Measurements from ENCODE around the gene RFC2. TPM values are rescaled to one million over a fixed set of nuclear protein-coding genes. Genes with fewer than 3 reads are reported as not detected.

RFC2 gene
- polyA plus RNA-seq, 1 of the 3 experiments (the other 2 are of a cell fraction): 31.2 TPM

DNA sequence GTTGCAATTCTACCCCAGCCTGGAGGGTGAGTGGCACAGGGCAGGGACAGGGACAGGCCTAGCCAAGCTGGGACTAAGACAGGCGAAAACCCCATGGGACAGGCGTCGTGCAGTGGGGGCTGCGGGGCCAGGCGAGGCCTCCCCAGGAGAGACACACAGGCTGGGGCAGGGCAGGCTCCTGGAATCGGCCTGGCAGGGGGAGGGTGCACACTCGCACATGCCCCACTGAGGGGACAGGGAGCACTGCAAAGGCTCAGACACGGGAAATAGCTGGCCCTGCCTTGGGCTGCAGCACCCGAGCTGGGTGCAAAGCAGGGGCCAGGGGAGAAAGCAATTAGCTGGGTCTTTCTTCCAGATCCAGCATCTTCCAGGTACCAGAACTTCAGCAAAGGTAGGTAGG, 34.0 kb downstream of the RFC2 start:
- Histone ChIP-seq H3K9me3 (no peaks in the 10 kb centered on the region), H3K27ac (ENCODE audit: low read depth in 2 of 2, low read length in 1 of 2) (no peak overlapping the region), H3K27me3 (ENCODE audit: insufficient read depth) (no peaks in the 10 kb centered on the region), H3K36me3 (replicated peaks in 1 of 2; ENCODE audit: control insufficient read depth in 1 of 2, insufficient read depth in 2 of 2, low read length in 1 of 2) (no peaks in the 10 kb centered on the region), H3K4me1 (ENCODE audit: control insufficient read depth in 1 of 2, insufficient read depth in 2 of 2, low read depth in 1 of 2, low read length in 1 of 2) (no peaks in the 10 kb centered on the region), H3K9me2 (no peaks in the 10 kb centered on the region), H3K4me2 (no peak overlapping the region), H3F3A (replicated peaks; ENCODE audit: insufficient read depth) (peaks cover 13% of the 10 kb centered on the region), H3K4me3 (ENCODE audit: low read depth in 2 of 2, low read length in 1 of 2) (no peak overlapping the region), H4K20me1 (ENCODE audit: insufficient read depth) (no peaks in the 10 kb centered on the region), H3K9ac (no peak overlapping the region), H2AFZ (ENCODE audit: low read depth) (no peak overlapping the region), H3K79me2 (ENCODE audit: insufficient read depth) (no peaks in the 10 kb centered on the region)
- CTCF ChIA-PET: interaction anchor here (1.2 to 4.4 kb wide), 3 partner anchors 14 to 181 kb away, joined by 3 to 46 read pairs (median 17); no protein-coding TSS in a partner anchor
- no peak for DNase-seq
- WGBS (ENCODE audit: low lambda C conversion rate): 93% methylated on average over 9 of the region's 9 CpGs
- POLR2A ChIA-PET: no interaction called here
- no peak for TF ChIP-seq TEAD4 (IDR thresholded peaks at IDR 0.05; ENCODE audit: borderline replicate concordance, insufficient read depth)
- TF ChIP-seq, protein P1, sequence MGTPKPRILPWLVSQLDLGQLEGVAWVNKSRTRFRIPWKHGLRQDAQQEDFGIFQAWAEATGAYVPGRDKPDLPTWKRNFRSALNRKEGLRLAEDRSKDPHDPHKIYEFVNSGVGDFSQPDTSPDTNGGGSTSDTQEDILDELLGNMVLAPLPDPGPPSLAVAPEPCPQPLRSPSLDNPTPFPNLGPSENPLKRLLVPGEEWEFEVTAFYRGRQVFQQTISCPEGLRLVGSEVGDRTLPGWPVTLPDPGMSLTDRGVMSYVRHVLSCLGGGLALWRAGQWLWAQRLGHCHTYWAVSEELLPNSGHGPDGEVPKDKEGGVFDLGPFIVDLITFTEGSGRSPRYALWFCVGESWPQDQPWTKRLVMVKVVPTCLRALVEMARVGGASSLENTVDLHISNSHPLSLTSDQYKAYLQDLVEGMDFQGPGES (IDR thresholded peaks at IDR 0.05; ENCODE audit: low read depth, low read length): no peak
- TF ChIP-seq RAD21 (IDR thresholded peaks at IDR 0.05; ENCODE audit: low read length): no peak
- TF ChIP-seq FOXJ3 (CRISPR knock-in tag; IDR thresholded peaks at IDR 0.05): no peak
- TF ChIP-seq CHD2 (IDR thresholded peaks at IDR 0.05; ENCODE audit: low read length, partially characterized antibody): no peak
- TF ChIP-seq FOXM1 (IDR thresholded peaks at IDR 0.05; ENCODE audit: low read depth): no peak
- TF ChIP-seq, protein P2, sequence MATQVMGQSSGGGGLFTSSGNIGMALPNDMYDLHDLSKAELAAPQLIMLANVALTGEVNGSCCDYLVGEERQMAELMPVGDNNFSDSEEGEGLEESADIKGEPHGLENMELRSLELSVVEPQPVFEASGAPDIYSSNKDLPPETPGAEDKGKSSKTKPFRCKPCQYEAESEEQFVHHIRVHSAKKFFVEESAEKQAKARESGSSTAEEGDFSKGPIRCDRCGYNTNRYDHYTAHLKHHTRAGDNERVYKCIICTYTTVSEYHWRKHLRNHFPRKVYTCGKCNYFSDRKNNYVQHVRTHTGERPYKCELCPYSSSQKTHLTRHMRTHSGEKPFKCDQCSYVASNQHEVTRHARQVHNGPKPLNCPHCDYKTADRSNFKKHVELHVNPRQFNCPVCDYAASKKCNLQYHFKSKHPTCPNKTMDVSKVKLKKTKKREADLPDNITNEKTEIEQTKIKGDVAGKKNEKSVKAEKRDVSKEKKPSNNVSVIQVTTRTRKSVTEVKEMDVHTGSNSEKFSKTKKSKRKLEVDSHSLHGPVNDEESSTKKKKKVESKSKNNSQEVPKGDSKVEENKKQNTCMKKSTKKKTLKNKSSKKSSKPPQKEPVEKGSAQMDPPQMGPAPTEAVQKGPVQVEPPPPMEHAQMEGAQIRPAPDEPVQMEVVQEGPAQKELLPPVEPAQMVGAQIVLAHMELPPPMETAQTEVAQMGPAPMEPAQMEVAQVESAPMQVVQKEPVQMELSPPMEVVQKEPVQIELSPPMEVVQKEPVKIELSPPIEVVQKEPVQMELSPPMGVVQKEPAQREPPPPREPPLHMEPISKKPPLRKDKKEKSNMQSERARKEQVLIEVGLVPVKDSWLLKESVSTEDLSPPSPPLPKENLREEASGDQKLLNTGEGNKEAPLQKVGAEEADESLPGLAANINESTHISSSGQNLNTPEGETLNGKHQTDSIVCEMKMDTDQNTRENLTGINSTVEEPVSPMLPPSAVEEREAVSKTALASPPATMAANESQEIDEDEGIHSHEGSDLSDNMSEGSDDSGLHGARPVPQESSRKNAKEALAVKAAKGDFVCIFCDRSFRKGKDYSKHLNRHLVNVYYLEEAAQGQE (IDR thresholded peaks at IDR 0.05; ENCODE audit: low read depth, low read length): no peak
- no peak for TF ChIP-seq MXI1 (IDR thresholded peaks at IDR 0.05; ENCODE audit: low read depth, low read length)
- no peak for TF ChIP-seq ELF1 (IDR thresholded peaks at IDR 0.05)
- no peak for TF ChIP-seq EP300 (IDR thresholded peaks at IDR 0.05; ENCODE audit: borderline replicate concordance in 1 of 2, low read depth in 1 of 2, low read length in 1 of 2)
- no peak for TF ChIP-seq NFIC (IDR thresholded peaks at IDR 0.05; ENCODE audit: borderline replicate concordance)
- TF ChIP-seq RXRA (IDR thresholded peaks at IDR 0.05; ENCODE audit: borderline replicate concordance, low read depth): no peak
- no peak for TF ChIP-seq NRF1 (IDR thresholded peaks at IDR 0.05; ENCODE audit: low read depth, low read length)
- no peak for TF ChIP-seq SIN3A (IDR thresholded peaks at IDR 0.05; ENCODE audit: borderline replicate concordance, low read depth, low read length)
- TF ChIP-seq TAF1 (IDR thresholded peaks at IDR 0.05; ENCODE audit: borderline replicate concordance, low read depth, low read length): no peak
- TF ChIP-seq TCF12 (IDR thresholded peaks at IDR 0.05): no peak
